Natural killer cell treated with Interleukin-12 subunit alpha and Interleukin-12 subunit beta and Interleukin-15 and Interleukin-18, amount 100 ng/mL, for 72 hours (primary cell): ENCODE results near the gene RARB. TPM values are rescaled to one million over a fixed set of nuclear protein-coding genes. Genes with fewer than 3 reads are reported as not detected.

Experiments used
- ATAC-seq, 2 donors: fragments of 150-1000 bp; cut with Tn5 transposase in 1 of 2; sonication (Bioruptor Pico), chemical (Tn5 transposase) in 1 of 2; 2 replicates each; pipeline ENCODE4 v1.10.0; 2021
- DNase-seq: peaks from one replicate; pipeline ENCODE4 v3.0.0; 2022; ENCODE audit warnings: low spot score
- H3K27ac Mint-ChIP-seq, 2 donors: 1 replicate in 1 of 2; 2 replicates in 1 of 2; pipeline ENCODE4 v1.8.0; 2022; ENCODE audit warnings: mixed read lengths in 2 of 2, mild to moderate bottlenecking in 1 of 2, moderate library complexity in 1 of 2
- H3K27me3 Mint-ChIP-seq, 2 donors: 1 replicate in 1 of 2; 2 replicates in 1 of 2; pipeline ENCODE4 v1.8.0; 2022; ENCODE audit warnings: mixed read lengths in 2 of 2
- H3K36me3 Mint-ChIP-seq: one replicate; pipeline ENCODE4 v1.8.0; 2022; ENCODE audit warnings: mixed read lengths
- H3K4me1 Mint-ChIP-seq, 2 donors: 1 replicate in 1 of 2; 2 replicates in 1 of 2; pipeline ENCODE4 v1.8.0; 2022; ENCODE audit warnings: low read depth in 2 of 2, mixed read lengths in 2 of 2, mild to moderate bottlenecking in 1 of 2
- H3K4me3 Mint-ChIP-seq: one replicate; pipeline ENCODE4 v1.8.0; 2022; ENCODE audit warnings: mixed read lengths
- H3K9me3 Mint-ChIP-seq: 2 replicates; pipeline ENCODE4 v1.8.0; 2022; ENCODE audit warnings: mixed read lengths
- total RNA-seq, 2 donors: library from RNA; stranded (reverse); gene quantifications; one replicate each; pipeline ENCODE4 v1.2.3, GENCODE V29; 2022

The RARB gene
- total RNA-seq, 2 donors from 2014 or later, result not detected

DNA sequence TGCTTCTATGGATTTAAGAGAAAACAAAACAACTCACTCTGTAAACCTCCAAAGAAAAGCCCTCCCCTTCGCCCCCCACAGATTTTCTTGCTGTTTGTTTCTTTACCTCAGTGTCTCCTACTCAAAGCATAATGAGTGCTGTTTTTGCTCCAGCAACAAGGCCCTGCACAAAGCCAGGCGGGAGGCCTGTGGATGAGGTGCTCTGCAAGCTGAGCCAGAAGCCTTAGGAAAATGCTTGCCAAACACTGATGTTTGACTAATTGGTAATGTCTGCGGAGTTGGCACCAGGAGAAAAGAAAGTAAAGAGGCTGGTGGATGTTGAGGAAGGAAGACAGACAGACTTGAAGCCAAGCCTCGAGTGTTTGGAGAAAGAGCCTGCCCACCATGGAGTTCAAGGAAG lies 99.7 kb downstream of the RARB start:
- DNase-seq (no peak), ATAC-seq (no peak)
- H3K9me3 Mint-ChIP-seq, result no peaks in the 10 kb centered on the region
- peaks cover 6 to 7% of the 10 kb centered on the region in 2 donors for H3K4me1 Mint-ChIP-seq
- H3K36me3 Mint-ChIP-seq, result peaks cover 15% of the 10 kb centered on the region
- peaks cover 7 to 16% of the 10 kb centered on the region in 2 donors for H3K27me3 Mint-ChIP-seq
- H3K27ac Mint-ChIP-seq, result no peak overlapping the region
- no peak overlapping the region for H3K4me3 Mint-ChIP-seq

DNA sequence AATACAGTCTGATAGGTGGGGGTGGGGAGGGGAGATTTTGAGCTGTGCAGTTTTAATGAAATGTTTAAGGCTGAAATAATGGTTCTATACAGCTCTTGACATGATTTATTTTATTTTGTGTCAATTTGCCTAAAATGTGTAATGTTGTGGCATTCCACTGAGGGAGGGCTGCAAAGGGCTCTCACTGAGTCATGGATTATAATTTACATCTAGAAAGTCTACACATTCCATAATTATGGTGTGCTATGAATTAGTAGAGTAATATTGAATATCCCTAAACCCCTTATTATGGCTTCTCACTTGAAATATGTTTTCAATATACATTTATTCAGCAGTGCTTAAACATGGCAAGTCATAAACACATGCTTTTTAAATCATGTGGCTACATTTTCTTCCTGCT lies 103.9 kb downstream of the RARB start:
- H3K36me3 Mint-ChIP-seq, result peaks cover 15% of the 10 kb centered on the region
- ATAC-seq, result no peak
- H3K9me3 Mint-ChIP-seq, result no peaks in the 10 kb centered on the region
- H3K4me1 Mint-ChIP-seq, result no peaks in the 10 kb centered on the region
- DNase-seq, result no peak
- H3K27me3 Mint-ChIP-seq, result no peaks in the 10 kb centered on the region
- H3K4me3 Mint-ChIP-seq, result no peak overlapping the region
- no peak overlapping the region for H3K27ac Mint-ChIP-seq

DNA sequence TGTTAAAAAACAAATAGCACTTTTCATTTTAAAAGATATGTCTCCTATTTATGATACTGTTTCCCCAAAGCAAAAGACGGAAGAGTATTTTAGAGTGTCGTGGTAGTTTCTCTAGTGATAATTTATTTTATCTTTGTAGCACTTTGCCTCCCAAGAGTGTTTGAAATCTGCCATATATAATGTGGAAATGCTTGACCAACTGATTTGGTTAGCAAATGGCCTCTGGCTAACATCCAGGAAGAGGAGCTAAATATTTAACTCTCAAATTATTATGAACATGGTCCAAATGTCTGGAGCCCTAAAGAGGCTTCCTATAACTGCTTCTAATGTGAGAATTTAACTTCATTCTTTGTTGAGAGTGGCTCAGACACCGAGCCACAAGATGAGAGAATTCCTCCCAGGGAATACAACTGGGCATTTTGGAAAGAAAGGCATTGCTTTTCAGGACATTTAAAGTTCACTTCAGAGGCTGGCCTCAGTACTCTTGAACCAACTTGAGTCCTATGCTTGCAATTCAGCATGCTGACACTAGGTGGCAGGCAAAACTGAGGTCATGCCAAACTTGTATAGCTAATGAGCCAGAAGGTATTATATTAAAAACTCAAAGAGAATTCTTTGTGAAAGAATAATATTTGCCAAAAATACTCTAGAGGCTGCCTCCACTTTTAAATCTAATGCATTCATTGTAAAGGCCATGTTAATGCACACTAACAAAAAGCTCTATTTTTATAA lies 104.5 kb downstream of the RARB start:
- no peaks in the 10 kb centered on the region for H3K9me3 Mint-ChIP-seq
- ATAC-seq (no peak), DNase-seq (no peak)
- H3K27me3 Mint-ChIP-seq, result no peaks in the 10 kb centered on the region
- no peak overlapping the region for H3K4me3 Mint-ChIP-seq
- H3K27ac Mint-ChIP-seq, result no peak overlapping the region
- H3K4me1 Mint-ChIP-seq, result peaks cover 0 to 2% of the 10 kb centered on the region in 2 donors
- peaks cover 15% of the 10 kb centered on the region for H3K36me3 Mint-ChIP-seq

DNA sequence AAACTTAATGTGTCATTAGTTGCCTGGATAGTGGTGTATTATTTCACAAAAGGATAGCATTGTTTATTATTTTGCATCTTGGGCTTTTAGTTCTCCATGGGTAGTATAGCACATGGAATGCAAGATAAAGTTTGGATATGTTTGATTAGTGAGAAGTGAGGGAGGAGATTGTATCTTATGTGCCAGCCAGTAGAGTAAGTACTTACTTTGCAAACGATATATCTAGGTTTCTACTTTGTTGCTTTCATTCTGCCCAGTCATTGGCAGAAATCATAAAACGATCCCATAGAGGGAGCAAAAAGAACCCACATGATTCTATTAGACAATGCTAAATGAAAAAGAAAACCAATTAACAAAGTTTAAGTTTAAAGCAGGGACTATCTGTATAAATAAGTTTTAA lies 105.3 kb downstream of the RARB start:
- H3K9me3 Mint-ChIP-seq, result no peaks in the 10 kb centered on the region
- H3K27ac Mint-ChIP-seq, result no peak overlapping the region

DNA sequence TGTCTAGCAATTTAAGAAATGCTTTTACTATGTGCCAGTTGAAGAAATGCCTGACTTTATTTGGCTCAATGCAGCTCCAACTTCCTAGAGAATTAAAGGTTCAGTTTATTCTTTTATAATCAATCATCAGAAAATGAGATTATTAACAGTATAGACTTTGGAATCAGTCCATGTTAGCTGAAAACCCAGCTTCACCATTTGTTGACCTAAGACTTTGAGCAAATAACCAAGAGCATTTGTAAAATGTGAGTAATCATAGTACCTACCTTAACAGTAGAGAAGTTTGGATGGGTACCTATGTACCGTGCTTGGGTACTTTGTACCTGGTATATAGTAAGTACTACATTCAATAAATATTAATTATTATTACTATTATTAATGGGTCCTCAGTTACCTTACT lies 105.9 kb downstream of the RARB start:
- Mint-ChIP-seq H3K9me3 (no peaks in the 10 kb centered on the region), H3K27ac (no peak overlapping the region), H3K4me3 (no peak overlapping the region), H3K27me3 (no peaks in the 10 kb centered on the region), H3K36me3 (peaks cover 15% of the 10 kb centered on the region), H3K4me1 (peaks cover 0 to 2% of the 10 kb centered on the region in 2 donors)
- DNase-seq, result no peak
- no peak for ATAC-seq

More for the DNA sequence above, 105.3 kb downstream of the RARB start:
- no peak overlapping the region for H3K4me3 Mint-ChIP-seq
- peaks cover 0 to 2% of the 10 kb centered on the region in 2 donors for H3K4me1 Mint-ChIP-seq
- DNase-seq (no peak), ATAC-seq (no peak)
- H3K36me3 Mint-ChIP-seq, result peaks cover 15% of the 10 kb centered on the region
- H3K27me3 Mint-ChIP-seq, result no peaks in the 10 kb centered on the region

DNA sequence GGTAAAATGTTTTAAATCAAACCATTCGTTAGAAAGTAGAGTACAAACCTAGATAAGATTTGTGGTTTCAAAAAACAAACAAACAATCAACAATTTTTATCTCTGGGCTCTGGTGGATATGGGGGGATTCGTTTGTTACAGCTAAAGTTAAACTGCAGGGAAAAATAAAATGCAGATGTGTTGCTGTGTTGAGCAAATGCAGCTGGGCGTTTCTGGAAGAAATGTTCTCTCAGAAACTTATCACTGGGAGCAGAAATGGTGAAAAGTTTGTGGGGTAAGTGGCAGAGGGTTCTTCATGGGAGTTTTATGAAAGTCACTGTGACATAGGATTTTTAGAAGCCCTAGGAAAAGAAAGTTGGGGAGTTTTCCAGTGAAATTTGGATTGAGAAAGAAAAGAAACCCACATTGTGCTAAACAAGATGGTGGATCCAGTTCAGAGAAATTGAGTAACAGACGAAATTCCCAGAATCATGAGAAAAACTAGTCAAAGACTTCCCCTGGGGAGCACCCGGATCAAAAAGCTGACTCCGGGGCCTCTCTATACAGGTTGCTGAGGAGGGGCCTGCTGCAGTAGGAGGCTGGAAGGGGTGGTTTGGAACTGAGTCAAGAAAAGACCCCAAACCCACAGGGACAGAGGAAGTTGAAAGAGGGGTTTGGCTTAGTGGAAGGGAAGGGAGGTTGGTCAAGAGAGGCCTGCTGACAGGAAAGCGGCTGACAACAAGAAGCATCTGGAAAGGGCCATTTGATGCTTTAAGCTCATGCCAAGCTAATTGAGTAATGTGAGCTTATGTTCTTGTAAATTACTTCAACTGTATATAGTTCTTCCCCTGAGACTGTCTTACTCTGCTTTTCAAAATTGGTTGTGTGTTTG lies 108.7 kb downstream of the RARB start:
- H3K9me3 Mint-ChIP-seq, result no peaks in the 10 kb centered on the region
- H3K27ac Mint-ChIP-seq, result no peak overlapping the region
- H3K27me3 Mint-ChIP-seq, result peaks cover 0 to 7% of the 10 kb centered on the region in 2 donors

DNA sequence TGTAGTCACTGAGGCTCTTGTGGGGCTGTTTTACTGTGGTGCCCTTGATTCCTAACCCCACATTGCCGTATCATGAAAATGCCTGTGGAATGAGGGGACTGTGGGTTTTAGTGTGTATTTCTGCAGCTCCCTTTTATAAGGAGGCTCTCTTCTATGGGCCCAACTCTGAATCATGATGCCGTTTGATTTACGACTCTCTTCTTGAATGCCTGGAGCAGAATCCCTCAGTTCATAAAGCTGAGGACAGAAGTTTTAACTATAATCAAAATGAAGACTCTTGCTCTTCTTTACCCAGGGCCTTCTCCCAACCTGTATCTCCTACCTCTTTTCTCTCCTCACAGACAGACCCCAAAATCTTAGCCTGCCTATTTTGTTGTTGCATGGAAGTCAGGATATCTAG lies 109.5 kb downstream of the RARB start:
- Mint-ChIP-seq H3K27me3 (peaks cover 0 to 7% of the 10 kb centered on the region in 2 donors), H3K9me3 (no peaks in the 10 kb centered on the region), H3K4me1 (peaks cover 0 to 2% of the 10 kb centered on the region in 2 donors), H3K36me3 (peaks cover under 1% of the 10 kb centered on the region), H3K27ac (no peak overlapping the region), H3K4me3 (no peak overlapping the region)
- no peak for ATAC-seq
- DNase-seq, result no peak

More for the DNA sequence above, 108.7 kb downstream of the RARB start:
- Mint-ChIP-seq H3K4me1 (peaks cover 0 to 2% of the 10 kb centered on the region in 2 donors), H3K36me3 (peaks cover 7% of the 10 kb centered on the region), H3K4me3 (no peak overlapping the region)
- no peak for DNase-seq
- no peak for ATAC-seq

DNA sequence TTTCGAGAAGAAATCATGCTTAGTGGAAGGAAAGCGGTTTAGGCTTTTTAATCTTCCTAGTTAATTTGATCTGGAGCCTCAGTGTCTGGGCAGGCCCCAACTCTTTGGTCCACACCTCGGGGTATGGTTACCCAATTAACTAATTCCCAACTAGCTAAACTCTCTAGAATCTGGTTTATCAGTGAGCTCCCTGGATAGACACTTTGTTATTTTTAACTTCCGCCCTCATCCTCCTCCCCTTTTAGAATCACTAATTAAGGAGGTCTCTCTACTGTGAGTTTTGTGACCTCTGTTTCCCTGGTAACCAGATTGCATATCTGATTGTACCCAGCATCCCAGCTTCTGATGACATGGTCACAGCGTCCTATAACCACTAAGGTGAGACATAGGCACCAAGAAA lies 112.2 kb downstream of the RARB start:
- Mint-ChIP-seq H3K27me3 (peaks cover 7% of the 10 kb centered on the region in 2 donors), H3K36me3 (no peaks in the 10 kb centered on the region), H3K9me3 (no peaks in the 10 kb centered on the region), H3K4me3 (no peak overlapping the region), H3K27ac (no peak overlapping the region), H3K4me1 (peaks cover 0 to 2% of the 10 kb centered on the region in 2 donors)
- DNase-seq (no peak), ATAC-seq (no peak)

DNA sequence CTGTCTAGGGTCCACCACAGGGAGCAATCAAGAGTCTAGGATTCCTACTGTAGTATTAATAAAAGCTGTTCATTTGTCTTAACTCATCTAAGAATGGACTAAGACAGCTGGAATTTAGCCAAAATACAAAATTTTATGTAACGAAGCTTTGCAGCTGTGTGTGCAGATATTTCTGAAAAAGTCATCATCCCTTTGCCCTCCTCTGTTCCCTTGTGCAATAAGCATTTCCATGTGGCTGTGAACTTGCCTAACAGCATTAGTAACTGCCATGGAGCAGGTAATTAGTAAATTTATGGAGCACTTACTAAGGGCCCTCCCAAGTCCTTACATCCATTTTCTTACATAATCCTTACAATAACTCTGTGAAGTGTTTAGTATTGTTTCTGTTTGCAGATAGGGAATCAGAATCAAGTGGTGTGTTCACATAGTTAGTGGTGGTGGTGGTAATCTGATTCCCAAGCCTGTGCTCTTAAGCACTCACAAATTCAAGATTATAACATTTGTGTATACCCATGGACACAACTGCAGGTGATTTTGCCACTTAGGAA lies 114.5 kb downstream of the RARB start:
- Mint-ChIP-seq H3K4me1 (no peaks in the 10 kb centered on the region), H3K9me3 (no peaks in the 10 kb centered on the region), H3K27me3 (peaks cover 7% of the 10 kb centered on the region in 2 donors), H3K27ac (no peak overlapping the region), H3K4me3 (no peak overlapping the region), H3K36me3 (no peaks in the 10 kb centered on the region)
- DNase-seq (no peak), ATAC-seq (no peak)

DNA sequence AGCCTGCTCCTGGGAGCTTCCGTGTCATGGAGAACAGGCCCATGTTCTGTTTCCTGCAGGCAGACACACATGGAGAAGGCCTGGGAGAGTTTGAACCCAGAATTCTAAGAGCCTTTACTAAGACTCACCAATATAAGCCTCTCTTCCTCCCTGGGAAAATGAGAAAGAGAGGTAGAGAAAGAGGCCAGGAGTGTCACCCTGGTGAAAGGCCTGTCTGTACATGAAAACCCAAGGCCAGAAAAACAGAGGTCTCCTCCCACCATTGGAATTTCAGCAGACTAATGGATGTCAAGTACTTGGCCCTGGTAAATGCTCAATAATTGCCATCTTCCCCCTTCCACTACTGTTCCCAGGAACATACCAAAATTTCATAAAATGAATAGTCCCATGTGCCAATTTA lies 119.0 kb downstream of the RARB start:
- H3K36me3 Mint-ChIP-seq, result no peaks in the 10 kb centered on the region
- H3K27me3 Mint-ChIP-seq, result peaks cover 0 to 7% of the 10 kb centered on the region in 2 donors
- no peaks in the 10 kb centered on the region for H3K4me1 Mint-ChIP-seq
- H3K27ac Mint-ChIP-seq, result no peak overlapping the region
- no peak overlapping the region for H3K4me3 Mint-ChIP-seq
- no peaks in the 10 kb centered on the region for H3K9me3 Mint-ChIP-seq
- ATAC-seq, result no peak
- DNase-seq, result no peak

DNA sequence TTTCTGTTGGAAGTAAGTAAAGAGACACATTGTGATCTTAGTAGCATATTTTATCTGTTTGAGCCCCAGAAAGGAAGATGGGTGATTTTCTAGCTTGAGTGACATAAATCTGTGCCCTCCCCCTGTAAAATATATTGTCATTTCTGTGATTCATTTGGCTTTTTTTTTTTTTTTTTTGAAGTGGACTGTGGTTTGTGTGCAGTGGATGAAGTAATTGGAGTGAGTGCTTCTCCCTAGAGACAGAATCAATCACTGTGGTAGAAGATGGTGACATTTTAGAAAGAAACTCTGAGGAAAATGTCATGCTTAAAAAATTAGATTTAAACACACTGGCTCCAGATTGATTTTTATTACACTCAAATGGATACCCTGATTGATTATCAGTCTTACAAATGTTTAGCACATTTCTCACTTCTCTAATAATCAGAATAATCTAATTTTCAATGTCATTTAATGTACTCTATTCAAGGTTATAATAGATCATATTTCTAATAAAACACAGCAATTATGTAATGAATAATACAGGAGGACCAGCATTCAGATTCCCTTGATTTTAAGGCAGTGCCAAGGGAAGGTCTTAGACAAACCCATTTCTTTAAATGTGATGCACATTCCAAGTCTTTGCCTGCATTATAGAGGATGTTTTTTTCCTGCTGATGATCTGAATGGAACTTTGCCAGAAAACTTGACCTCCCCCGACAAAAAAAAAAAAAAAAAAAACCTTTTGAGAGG lies 120.0 kb downstream of the RARB start:
- Mint-ChIP-seq H3K27ac (no peak overlapping the region), H3K36me3 (no peaks in the 10 kb centered on the region), H3K27me3 (peaks cover 6 to 7% of the 10 kb centered on the region in 2 donors), H3K4me3 (no peak overlapping the region), H3K9me3 (no peaks in the 10 kb centered on the region), H3K4me1 (no peaks in the 10 kb centered on the region)
- no peak for ATAC-seq
- no peak for DNase-seq

DNA sequence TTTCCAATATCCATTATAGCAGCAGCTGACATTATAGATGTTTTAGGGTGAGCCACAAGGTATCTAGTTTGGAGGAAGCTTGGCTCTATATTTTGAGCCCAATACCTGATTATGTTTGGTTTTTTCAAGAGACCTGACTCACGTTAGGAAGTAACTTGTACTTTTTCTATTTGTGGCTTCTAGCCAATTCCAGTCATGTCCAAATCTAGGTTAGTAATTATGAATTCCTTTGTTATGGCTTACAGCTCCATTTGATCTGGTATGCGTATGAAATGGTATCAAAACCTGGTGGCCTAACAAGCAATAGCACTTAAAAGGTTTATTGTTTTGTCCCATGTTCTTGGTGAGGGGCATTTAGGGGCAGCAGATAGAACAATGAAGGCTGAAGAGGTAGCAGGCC lies 120.8 kb downstream of the RARB start:
- no peak for ATAC-seq
- Mint-ChIP-seq H3K27ac (no peak overlapping the region), H3K36me3 (no peaks in the 10 kb centered on the region), H3K4me3 (no peak overlapping the region), H3K27me3 (peaks cover 4 to 6% of the 10 kb centered on the region in 2 donors), H3K4me1 (no peaks in the 10 kb centered on the region), H3K9me3 (no peaks in the 10 kb centered on the region)
- DNase-seq, result no peak

DNA sequence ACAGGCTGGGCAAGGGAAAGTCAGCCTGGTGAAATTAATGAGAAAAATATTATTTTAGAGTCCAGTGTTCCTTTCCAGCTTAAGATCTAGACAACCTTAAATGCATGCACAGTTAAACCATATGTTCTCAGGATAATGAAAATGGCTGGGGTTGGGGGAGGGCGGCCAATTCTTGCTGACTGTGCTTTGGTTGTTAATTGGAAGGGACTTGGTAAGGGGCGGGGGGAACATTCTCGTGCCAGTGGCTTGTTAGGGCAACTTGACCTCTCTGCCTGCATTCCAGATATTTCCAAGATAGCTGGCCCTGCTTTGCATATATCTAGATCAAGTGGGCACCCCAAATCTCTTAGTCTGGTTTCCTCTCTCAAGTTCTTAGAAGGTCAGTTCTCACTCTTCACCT lies 124.2 kb downstream of the RARB start:
- DNase-seq (no peak), ATAC-seq (no peak)
- peaks cover 0 to 6% of the 10 kb centered on the region in 2 donors for H3K27me3 Mint-ChIP-seq
- H3K9me3 Mint-ChIP-seq, result no peaks in the 10 kb centered on the region
- no peak overlapping the region for H3K27ac Mint-ChIP-seq
- H3K36me3 Mint-ChIP-seq, result no peaks in the 10 kb centered on the region
- H3K4me3 Mint-ChIP-seq, result no peak overlapping the region
- H3K4me1 Mint-ChIP-seq, result no peaks in the 10 kb centered on the region
